ENCODE results near the gene CSNK2A3. TPM values are rescaled to one million over a fixed set of nuclear protein-coding genes. Genes with fewer than 3 reads are reported as not detected.

Gene CSNK2A3
- total RNA-seq, 1 experiment from 2014 or later: 1.7 TPM

DNA sequence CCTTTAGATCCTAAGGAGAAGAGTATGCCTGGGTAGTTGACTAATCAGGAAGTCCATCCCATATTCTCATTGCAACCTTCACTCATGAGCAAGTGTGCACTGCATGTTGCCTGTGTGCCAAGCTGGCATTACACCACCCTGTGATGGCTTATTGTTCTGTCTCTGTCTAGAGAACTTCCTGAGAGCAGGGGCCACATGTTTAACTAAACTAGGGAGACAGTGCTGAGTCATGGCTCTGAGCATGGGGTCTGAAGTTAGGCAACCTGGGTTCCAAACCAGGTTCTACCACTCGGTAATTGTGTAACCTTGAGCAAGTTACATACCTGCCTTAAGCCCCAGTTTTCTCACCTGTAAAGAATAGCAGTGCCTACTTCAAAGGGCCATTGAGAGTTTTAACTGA lies 39.6 kb downstream of the CSNK2A3 start:
- DNase-seq: no peak
- no peak overlapping the region for H3K4me2 ChIP-seq (ENCODE audit: insufficient read depth, insufficient read length, low read length)
- H3K23me2 ChIP-seq (ENCODE audit: insufficient read length, low read depth, low read length, poor library complexity, severe bottlenecking): no peaks in the 10 kb centered on the region
- no peaks in the 10 kb centered on the region for H3K27me3 ChIP-seq (ENCODE audit: insufficient read depth, low read length)
- TF ChIP-seq, protein P1, sequence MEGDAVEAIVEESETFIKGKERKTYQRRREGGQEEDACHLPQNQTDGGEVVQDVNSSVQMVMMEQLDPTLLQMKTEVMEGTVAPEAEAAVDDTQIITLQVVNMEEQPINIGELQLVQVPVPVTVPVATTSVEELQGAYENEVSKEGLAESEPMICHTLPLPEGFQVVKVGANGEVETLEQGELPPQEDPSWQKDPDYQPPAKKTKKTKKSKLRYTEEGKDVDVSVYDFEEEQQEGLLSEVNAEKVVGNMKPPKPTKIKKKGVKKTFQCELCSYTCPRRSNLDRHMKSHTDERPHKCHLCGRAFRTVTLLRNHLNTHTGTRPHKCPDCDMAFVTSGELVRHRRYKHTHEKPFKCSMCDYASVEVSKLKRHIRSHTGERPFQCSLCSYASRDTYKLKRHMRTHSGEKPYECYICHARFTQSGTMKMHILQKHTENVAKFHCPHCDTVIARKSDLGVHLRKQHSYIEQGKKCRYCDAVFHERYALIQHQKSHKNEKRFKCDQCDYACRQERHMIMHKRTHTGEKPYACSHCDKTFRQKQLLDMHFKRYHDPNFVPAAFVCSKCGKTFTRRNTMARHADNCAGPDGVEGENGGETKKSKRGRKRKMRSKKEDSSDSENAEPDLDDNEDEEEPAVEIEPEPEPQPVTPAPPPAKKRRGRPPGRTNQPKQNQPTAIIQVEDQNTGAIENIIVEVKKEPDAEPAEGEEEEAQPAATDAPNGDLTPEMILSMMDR (conservative IDR thresholded peaks at IDR 0.05): no peak
- H3K9me3 ChIP-seq (ENCODE audit: control insufficient read depth, low read depth, low read length): no peaks in the 10 kb centered on the region
- H3K79me1 ChIP-seq (ENCODE audit: insufficient read depth, low read depth, low read length, poor library complexity, severe bottlenecking): no peaks in the 10 kb centered on the region
- no peak overlapping the region for H4K8ac ChIP-seq (replicated peaks; ENCODE audit: insufficient read length, low read depth, low read length)
- H3K23ac ChIP-seq (ENCODE audit: insufficient read length, low read depth, low read length): no peak overlapping the region
- WGBS (ENCODE audit: extremely low coverage, insufficient read length, low lambda C conversion rate): no CpG with 5 or more reads among the region's 1 CpG
- H3K4me1 ChIP-seq (ENCODE audit: insufficient read depth, low read length): no peaks in the 10 kb centered on the region
- H4K91ac ChIP-seq (ENCODE audit: insufficient read length, low read depth, low read length): no peak overlapping the region
- no peak overlapping the region for H3K14ac ChIP-seq (ENCODE audit: insufficient read depth, low read length)
- no peak overlapping the region for H3K56ac ChIP-seq (ENCODE audit: insufficient read length, low read depth, low read length)
- H3K27me3 Mint-ChIP-seq (ENCODE audit: low read depth): peaks cover 4% of the 10 kb centered on the region
- H3K4ac ChIP-seq (ENCODE audit: low read depth, low read length): no peak overlapping the region
- no peak overlapping the region for H4K5ac ChIP-seq (ENCODE audit: insufficient read length, low read depth, low read length)
- H2BK12ac ChIP-seq (ENCODE audit: insufficient read length, low read depth, low read length): no peak overlapping the region
- no peaks in the 10 kb centered on the region for H3K36me3 Mint-ChIP-seq (ENCODE audit: insufficient read depth in 1 of 3, low read depth in 3 of 3)
- no peak overlapping the region for H2BK15ac ChIP-seq (ENCODE audit: low read depth, low read length)
- H3K27ac Mint-ChIP-seq: no peak overlapping the region
- H3T11ph ChIP-seq (ENCODE audit: low read length): no peak overlapping the region
- H2BK5ac ChIP-seq (ENCODE audit: insufficient read length, low read length): no peak overlapping the region
- no peaks in the 10 kb centered on the region for H4K20me1 ChIP-seq (ENCODE audit: control insufficient read depth, insufficient read depth, insufficient read length)
- no peak overlapping the region for H3K18ac ChIP-seq (ENCODE audit: insufficient read length, low read depth, low read length)
- peaks cover 4 to 8% of the 10 kb centered on the region in 2 experiments; a peak in 3 of 4 replicates for H3K4me1 Mint-ChIP-seq
- H3K9ac ChIP-seq (ENCODE audit: extremely low read depth, insufficient read length, low read length): no peak overlapping the region
- H2BK120ac ChIP-seq (ENCODE audit: low read depth, low read length, poor library complexity, severe bottlenecking): no peak overlapping the region
- H2BK20ac ChIP-seq (ENCODE audit: low read depth, low read length, poor library complexity, severe bottlenecking): no peak overlapping the region
- H2AK5ac ChIP-seq (ENCODE audit: insufficient read length, low read length): no peak overlapping the region
- no peaks in the 10 kb centered on the region for H3K79me2 ChIP-seq (ENCODE audit: insufficient read depth, low read length)
- H2AFZ ChIP-seq (ENCODE audit: low read length): no peak overlapping the region
- no peak overlapping the region for H3K4me3 Mint-ChIP-seq
- no peak overlapping the region for H3K27ac ChIP-seq (ENCODE audit: insufficient read length, low read depth, low read length)
- H3K9me3 Mint-ChIP-seq: no peaks in the 10 kb centered on the region

All from H9 (cell line).